HG03378 (cell line): ENCODE data around the gene ZDHHC11.
"Not testable (repeated sequence)": the region's sequence is repeated elsewhere in the genome, so short reads cannot be mapped to it uniquely, and the experiment has no call there.

Experiments used
- ATAC-seq: cut with Tn5 transposase; IDR thresholded peaks from one replicate; pipeline ENCODE4 v1.9.1; 2021; ENCODE audit warnings: mild to moderate bottlenecking, moderate library complexity; ENCODE audit not compliant: unreplicated experiment

Gene ZDHHC11

GRCh38 chr5:763998-764781, 86.6 kb downstream of the ZDHHC11 start:
- no peak for ATAC-seq

- ATAC-seq, result no peak
These were observed 87.4 kb downstream of the ZDHHC11 start for GRCh38 chr5:763397-763796.

GRCh38 chr5:762996-763395, 87.8 kb downstream of the ZDHHC11 start:
- not testable (repeated sequence) for ATAC-seq

- ATAC-seq, result no peak
These were observed 88.7 kb downstream of the ZDHHC11 start for GRCh38 chr5:761854-762710.

DNA sequence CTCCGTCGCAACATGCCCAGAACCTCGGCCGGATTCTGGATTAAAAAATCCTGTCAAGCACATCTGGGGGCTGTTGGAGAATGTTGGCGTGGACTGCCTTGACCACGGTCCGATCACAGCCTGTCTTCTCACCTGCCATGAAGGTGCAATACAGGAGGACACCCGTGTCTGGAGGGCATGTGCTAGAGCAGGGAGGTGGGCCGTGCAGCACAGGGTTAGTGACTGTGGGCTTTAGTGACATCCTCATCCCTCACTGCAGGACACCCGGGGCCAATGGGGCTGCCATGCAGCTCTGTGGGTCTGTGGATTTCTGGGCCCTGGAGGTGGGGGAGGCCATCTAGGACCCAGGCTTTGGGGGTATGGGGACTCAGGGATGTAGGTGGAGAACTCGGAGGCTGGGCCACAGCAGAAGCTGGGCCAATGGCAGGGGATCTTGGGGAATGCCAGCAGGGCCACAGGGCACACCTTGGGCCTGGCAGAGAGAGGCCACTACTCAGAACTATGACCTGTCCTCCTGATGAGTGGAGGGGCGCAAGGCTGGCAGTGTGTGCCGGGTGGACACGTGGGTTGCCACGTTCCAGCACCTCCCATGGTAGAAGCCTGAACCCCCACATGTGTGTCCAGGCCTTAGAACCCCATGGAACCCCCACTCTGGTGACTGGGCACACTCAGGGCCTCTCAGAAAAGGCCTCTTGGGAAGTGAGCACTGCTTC, 89.6 kb downstream of the ZDHHC11 start:
- ATAC-seq, result no peak

DNA sequence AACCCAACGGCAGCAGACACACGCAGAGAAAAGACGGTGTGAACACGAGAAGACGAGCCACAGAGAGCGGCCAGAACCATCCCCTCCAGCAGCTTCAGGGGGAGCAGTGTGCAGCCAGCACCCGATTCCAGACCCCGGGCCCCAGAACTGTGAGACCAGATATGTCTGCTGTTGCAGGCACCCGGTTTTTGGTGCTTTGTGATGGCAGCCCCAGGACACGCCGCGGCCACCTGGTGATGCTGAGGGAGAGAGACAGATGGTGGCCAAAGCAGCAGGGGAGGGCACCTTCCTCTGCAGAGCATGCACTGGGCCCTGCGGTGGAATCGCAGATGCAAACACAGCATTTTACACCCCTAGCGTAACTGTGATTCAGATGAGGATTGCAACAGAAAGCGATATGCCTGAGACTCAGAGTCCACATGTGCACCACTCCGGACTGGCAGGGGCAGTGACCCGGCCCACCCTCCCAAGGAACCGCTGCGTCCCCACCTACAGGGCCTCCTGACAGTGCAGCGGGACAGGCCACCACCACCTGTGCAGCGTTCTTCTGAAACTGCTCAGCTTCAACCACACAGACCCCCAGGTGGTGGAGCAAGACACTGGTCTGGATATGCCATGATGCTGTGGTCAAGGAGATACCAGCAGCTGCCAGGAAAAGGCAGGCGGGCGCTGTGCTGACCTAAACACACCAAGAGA, 90.3 kb downstream of the ZDHHC11 start:
- no peak for ATAC-seq

DNA sequence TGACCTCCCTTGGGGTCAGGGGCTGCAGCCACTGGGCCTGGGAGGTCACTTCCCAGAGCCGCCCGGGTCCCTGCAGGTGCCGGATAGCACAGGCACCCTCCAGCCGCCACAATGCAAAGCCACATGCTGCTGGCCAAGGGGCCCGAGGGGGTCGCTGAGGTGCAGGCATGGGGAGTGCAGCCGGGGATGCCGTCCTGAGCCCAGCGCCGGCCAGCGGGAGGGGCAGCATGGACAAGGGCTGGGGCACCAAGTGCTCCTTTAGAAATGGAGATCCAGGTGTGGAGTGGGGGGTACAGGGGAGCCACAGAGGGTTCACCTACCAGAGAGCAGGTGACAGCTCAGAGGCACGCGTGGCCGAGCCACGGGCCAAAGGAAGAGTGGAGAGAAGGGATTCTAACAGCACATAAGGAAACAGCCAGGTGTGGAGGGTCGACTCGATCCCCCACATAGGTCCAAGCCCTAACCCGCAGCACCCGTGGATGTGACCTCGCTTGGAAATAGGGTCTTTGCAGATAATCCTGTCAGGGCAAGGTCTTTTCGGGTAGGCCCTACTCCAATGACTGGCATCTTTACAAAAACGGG, 90.9 kb downstream of the ZDHHC11 start:
- ATAC-seq, result no peak

DNA sequence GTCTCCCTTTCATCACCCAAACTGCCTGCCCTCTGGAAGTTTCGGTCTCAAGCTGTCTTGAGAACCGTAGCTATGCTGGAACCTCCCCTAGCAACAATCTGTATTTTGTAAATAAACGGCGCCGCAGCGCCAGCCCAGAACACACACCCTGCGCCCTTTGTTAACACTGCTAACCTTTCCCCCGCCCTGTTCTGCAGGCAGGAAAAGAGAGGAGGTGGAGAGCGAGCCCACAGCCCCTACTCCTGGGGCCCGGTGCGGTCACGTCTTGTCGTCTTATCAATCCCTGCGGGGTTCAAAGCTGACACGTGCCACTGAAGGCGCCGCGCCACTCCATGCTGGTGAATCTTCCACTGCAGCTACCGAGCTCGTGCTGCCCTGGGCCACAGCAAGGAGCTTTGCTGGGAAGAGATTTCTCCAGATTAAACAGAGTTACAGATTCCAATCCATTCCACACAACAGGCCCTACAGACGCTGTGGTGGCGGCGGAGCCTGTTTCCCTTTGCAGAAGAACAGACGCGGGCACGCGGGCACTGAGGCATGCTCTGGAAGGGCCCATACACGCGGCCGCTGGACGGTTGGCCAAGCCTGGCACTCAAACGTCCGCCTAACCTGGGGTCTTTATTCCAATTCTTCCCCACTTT, 91.6 kb downstream of the ZDHHC11 start:
- ATAC-seq, result no peak

GRCh38 chr5:758698-759053, 92.1 kb downstream of the ZDHHC11 start:
- no peak for ATAC-seq

DNA sequence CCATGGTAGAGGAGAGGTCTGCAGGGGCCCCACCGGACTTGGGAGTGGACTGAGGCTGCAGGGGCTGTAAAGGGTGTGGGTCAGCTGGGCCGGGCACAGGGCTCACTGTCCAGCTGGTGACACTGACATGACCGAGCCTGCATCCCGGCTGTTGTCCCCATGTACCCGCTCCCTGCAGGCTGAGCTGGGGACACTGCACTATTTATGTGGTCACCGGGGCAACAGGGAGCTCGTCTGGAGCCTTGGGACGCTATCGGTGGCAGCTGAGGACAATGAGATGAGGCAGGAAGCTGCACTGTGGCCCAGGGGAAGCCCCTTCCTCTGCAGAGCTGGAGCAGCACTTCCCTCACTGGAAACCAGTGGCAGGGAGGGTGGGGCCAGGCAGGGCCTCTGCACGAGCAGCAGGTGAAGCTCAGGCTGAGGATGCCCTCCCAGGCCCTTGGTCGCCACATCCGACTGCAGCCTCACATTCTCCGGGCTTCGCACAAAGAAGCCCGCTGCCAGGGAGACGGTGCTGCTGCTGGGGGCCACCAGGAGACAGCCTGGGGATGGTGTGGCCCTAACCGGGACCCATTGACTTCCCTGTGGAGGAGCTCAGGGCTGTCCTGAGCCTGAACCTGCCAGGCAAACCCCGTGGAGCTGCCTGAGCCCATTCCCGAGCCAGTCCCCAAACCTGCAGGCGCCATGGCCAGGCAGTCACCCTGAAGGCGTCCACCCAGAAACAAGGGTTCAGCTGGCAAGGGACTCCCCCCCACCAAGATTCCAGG, 92.7 kb downstream of the ZDHHC11 start:
- no peak for ATAC-seq

DNA sequence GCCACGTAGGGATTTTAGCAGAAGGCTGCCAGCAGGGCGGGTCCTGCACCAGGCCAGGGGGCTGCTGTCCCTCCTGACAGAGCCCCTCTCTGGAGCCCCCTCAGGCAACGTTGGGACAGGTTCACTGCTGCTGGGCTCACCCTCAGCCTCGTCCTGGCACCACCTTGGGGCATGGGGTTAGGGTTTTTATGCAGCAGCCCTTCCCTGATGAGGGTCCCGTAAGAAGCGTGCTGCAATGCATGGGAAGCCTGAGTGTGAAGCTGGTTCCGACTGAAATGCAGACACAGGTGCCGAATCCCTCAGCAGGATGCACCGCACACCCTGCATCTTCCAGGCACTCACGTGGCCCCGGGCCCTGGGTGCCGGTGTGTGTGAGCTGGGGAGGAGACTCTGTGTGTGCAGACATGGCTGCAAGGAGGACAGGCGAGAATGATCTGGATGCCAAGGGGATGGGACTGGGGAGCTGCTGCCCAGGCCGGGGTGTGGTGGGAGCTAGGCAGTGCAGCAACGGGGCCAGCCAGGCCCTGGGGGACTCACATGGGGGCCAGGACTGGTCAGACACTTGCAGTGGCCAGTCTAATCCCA, 93.3 kb downstream of the ZDHHC11 start:
- no peak for ATAC-seq

- ATAC-seq, result no peak
These were observed 93.9 kb downstream of the ZDHHC11 start for GRCh38 chr5:756865-757345.

DNA sequence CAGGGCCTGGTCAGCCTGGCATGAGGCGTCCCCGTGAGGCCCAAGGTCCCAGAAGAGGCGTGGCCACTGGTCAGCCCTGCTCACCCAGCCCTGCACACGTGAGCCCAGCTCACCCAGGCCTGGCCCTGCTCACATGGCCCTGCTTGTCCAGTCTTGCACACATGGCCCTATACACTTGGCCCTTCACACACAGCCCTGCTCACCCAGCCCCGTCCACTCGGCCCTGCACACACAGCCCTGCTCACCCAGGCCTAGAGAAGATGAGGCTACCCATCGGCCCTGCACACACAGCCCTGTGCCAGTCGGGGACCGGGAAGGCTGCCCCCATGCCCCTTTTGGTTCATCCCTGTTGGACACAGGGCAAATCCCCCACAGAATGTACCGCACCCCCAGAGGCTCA, 94.6 kb downstream of the ZDHHC11 start:
- ATAC-seq, result no peak

GRCh38 chr5:754143-754632, 96.6 kb downstream of the ZDHHC11 start:
- not testable (repeated sequence) for ATAC-seq

DNA sequence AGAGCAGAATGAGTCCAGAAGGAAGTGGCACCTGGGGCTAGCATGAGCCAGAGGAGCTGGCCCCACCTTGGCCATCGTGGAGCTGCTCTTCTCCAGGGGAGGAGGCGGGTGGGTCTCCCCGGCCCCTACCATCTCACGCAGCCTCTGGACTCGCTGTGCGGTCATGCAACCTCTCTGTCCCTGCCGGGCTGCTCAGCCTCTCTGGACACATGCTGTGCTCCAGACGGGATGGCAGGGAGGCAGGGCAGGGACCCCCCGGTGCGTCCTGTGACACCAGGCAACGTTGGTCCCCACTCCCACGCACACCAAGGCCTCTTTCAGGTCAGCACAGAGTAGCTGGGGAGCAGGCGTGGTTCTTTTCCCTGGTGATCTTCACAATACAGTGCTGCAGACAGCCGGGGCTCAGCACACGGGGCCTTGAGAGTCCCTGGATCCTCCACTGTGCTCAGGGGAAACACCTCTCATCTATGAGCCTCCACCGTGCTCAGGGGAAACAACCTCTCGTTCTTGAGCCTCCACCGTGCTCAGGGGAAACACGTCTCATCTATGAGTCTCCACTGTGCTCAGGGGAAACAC, 97.1 kb downstream of the ZDHHC11 start:
- ATAC-seq, result not testable (repeated sequence)

DNA sequence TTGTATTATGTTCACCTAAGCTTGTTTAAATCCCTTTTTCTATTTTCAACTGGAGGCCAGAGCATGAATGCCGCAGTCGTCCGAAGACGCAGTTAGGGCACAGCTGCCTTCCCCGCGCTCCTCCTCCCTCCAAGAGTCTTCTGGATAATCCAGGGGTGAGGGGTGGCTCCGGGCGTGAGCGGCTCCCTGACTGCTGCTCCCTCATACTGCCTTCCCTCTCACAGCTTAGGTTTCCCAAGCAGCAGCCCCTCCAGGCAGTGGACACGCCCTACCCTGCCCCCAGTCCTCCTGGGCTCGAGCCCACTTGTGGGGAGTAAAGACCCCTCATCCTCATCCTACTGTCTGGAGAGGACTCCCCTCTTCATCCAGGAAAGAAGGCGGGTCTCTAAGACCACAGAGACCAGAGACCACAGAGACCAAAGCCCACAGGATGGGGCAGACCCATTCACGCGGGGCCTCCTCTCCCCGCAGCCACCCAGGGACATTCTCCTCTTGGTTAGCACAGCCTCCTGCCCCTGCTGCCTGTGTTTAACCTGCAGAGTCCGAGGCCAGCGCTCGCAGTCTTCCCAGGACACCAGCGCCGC, 98.2 kb downstream of the ZDHHC11 start:
- ATAC-seq, result not testable (repeated sequence)

DNA sequence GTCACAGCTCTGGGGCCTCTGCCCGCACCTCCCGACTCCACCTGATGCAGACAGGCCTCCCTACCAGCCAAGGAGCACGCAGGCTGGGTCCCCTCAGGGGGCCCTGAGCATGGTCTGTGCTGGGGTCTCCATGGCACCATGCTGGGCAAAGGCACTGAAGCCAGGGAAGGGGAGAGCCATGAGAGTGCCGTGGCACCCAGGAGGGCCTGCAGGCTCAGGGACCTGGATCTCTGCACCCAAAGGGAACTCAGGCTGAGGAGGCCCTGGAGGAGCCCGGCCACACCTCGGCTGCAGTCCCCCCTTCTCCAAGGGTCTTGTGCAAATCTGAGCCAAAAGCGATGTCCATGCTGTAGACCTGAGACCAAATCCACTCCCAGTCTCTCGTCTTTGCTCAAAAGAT, 98.8 kb downstream of the ZDHHC11 start:
- ATAC-seq, result not testable (repeated sequence)

- ATAC-seq, result no peak
These were observed 99.3 kb downstream of the ZDHHC11 start for GRCh38 chr5:751496-751895.
